HG03439 (cell line): ENCODE data around the gene SLC47A2.

Experiments used
- ATAC-seq: cut with Tn5 transposase; IDR thresholded peaks from one replicate; pipeline ENCODE4 v1.9.1; 2021; ENCODE audit warnings: mild to moderate bottlenecking, moderate library complexity; ENCODE audit not compliant: unreplicated experiment

Gene SLC47A2

GRCh38 chr17:19747829-19748806 lies 31.7 kb upstream of the SLC47A2 start, which contains the start of gene ALDH3A1:
TSS of gene ALDH3A1 (minus strand) at chr17:19748298. CDS start at chr17:19745129, 3,169 bp downstream.
- no peak for ATAC-seq

GRCh38 chr17:19747159-19747719 lies 30.9 kb upstream of the SLC47A2 start:
- no peak for ATAC-seq

- no peak for ATAC-seq
Observed at GRCh38 chr17:19746517-19746916, 30.1 kb upstream of the SLC47A2 start.

- ATAC-seq = no peak
Observed at GRCh38 chr17:19744922-19745757, 28.8 kb upstream of the SLC47A2 start.

- ATAC-seq = no peak
Observed at GRCh38 chr17:19744492-19744891, 28.1 kb upstream of the SLC47A2 start.

- ATAC-seq = no peak
Observed at GRCh38 chr17:19743101-19744100, 27.0 kb upstream of the SLC47A2 start.

GRCh38 chr17:19742495-19742894 lies 26.1 kb upstream of the SLC47A2 start:
- ATAC-seq = no peak

- ATAC-seq = no peak
Observed at GRCh38 chr17:19741832-19742457, 25.6 kb upstream of the SLC47A2 start.

- ATAC-seq = no peak
Observed at GRCh38 chr17:19740933-19741332, 24.5 kb upstream of the SLC47A2 start.

- ATAC-seq = no peak
Observed at GRCh38 chr17:19739241-19740201, 23.1 kb upstream of the SLC47A2 start.

GRCh38 chr17:19738757-19739156 lies 22.4 kb upstream of the SLC47A2 start:
- ATAC-seq = no peak

- no peak for ATAC-seq
Observed at GRCh38 chr17:19738073-19738449, 21.7 kb upstream of the SLC47A2 start.

- no peak for ATAC-seq
Observed at GRCh38 chr17:19737305-19738072, 21.1 kb upstream of the SLC47A2 start.

GRCh38 chr17:19736071-19736470 lies 19.7 kb upstream of the SLC47A2 start:
- ATAC-seq = no peak

GRCh38 chr17:19733953-19734526 lies 17.7 kb upstream of the SLC47A2 start:
- ATAC-seq = no peak

- ATAC-seq = no peak
Observed at GRCh38 chr17:19731626-19732025, 15.2 kb upstream of the SLC47A2 start.

- no peak for ATAC-seq
Observed at GRCh38 chr17:19730843-19731242, 14.5 kb upstream of the SLC47A2 start.
